ENCODE data around the gene COP1.

COP1 gene

DNA sequence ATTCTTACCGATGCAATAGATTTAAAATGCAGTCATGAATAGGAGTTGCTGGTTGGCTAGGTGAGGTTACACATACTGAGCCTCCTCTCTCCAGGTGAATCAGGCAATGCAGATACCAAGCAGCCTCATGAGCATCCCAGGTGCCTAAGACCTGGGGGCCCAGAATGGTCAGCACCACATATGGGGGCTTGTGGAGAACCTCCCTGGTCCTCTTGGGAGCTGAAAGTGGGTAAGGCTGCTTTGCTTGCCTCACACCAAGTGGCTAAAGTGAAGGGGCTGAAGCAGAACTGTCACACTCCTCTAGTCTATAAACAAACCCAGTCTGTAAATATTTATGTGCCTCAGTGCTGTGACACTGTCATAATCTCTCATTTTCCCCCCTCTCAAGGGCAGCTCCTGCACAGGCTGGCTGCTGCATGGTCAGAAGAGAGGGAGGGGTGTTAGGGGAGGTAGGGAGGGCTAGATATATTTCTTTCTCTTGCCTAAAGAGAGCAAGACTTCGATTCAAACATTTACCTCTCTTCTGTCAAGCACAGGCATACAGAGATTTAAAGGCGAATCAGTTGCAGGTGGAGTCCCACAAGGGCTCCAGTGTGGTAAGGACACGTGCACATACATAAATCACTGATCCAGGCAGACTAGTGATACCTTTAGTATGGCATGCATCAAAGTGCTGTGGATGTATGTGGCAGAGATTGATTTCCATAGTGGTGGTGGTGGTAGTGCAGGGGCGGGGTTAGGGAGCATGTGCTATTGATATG lies 305.8 kb downstream of the COP1 start:
- TF ChIP-seq, protein P1, sequence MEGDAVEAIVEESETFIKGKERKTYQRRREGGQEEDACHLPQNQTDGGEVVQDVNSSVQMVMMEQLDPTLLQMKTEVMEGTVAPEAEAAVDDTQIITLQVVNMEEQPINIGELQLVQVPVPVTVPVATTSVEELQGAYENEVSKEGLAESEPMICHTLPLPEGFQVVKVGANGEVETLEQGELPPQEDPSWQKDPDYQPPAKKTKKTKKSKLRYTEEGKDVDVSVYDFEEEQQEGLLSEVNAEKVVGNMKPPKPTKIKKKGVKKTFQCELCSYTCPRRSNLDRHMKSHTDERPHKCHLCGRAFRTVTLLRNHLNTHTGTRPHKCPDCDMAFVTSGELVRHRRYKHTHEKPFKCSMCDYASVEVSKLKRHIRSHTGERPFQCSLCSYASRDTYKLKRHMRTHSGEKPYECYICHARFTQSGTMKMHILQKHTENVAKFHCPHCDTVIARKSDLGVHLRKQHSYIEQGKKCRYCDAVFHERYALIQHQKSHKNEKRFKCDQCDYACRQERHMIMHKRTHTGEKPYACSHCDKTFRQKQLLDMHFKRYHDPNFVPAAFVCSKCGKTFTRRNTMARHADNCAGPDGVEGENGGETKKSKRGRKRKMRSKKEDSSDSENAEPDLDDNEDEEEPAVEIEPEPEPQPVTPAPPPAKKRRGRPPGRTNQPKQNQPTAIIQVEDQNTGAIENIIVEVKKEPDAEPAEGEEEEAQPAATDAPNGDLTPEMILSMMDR (conservative IDR thresholded peaks at IDR 0.05; ENCODE audit: control insufficient read depth, insufficient read depth, low read depth, low read length) = no peak
- no peak for DNase-seq (ENCODE audit: low read depth)
- H3K4me3 ChIP-seq (ENCODE audit: control insufficient read depth, low read depth, low read length) = no peak overlapping the region

DNA sequence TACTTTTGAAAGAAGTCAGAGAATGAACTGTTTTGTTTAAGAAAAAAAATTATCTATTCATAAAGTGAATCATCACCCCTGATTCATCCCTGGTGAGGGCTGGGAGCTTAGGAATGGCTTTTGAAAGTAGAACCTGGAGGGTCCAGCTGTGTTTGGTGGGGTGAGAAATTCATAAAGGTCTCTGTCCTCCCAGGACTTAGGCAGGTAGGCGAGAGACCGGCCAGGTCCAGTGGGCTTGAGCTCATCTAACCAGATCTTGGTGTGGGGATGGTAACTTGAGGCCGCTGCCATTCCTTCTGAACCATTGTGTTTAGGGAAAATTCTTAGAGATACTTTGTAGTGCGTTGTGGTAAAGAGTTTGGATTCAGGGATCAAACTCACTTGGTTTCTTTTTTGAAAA lies 306.9 kb downstream of the COP1 start:
- TF ChIP-seq, protein P1 (conservative IDR thresholded peaks at IDR 0.05; ENCODE audit: control insufficient read depth, insufficient read depth, low read depth, low read length) = no peak
- H3K4me3 ChIP-seq (ENCODE audit: control insufficient read depth, low read depth, low read length) = no peak overlapping the region

DNA sequence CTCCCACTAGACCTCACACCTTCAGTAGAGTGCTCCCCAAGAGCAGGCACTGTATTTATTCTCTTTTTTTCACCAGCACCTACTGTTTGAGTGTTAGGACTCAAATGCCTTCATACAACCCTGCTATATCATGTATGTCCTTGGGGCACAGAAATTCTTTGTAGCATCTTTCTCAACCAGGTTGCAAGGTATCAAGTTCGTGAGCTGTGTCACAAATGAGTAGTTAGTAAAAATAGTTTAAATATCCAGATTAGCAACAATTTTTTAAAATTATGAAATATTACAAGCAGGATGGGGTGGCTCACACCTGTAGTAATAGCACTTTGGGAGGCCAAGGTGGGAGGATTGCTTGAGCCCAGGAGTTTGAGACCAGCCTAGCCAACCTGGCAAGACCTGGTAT lies 311.1 kb downstream of the COP1 start:
- no peak overlapping the region for H3K4me3 ChIP-seq (ENCODE audit: control insufficient read depth, low read depth, low read length)
- TF ChIP-seq, protein P1 (conservative IDR thresholded peaks at IDR 0.05; ENCODE audit: control insufficient read depth, insufficient read depth, low read depth, low read length) = no peak
- no peak for DNase-seq (ENCODE audit: low read depth)

More for the DNA sequence above, 306.9 kb downstream of the COP1 start:
- peak; percentile 14 for DNase-seq (ENCODE audit: low read depth)
